Loucy (cell line): Measurements from ENCODE around the gene ZNF804A.

Source experiments
- H2AFZ ChIP-seq: fragments of 200-600 bp; sonication (generic); 2 replicates; pipeline ENCODE4 v1.6.0; 2016; ENCODE audit warnings: antibody characterized with exemption, mild to moderate bottlenecking, low read length, moderate library complexity
- H3F3A ChIP-seq: fragments of 200-600 bp; 2 replicates; pipeline ENCODE4 v1.6.0; 2016; ENCODE audit warnings: antibody characterized with exemption, low read depth, mild to moderate bottlenecking
- H3K27me3 ChIP-seq: fragments of 200-600 bp; sonication (generic); 2 replicates; pipeline ENCODE4 v1.6.1; 2014; ENCODE audit warnings: low read length, mild to moderate bottlenecking; ENCODE audit not compliant: insufficient read depth, poor library complexity, severe bottlenecking
- H3K36me3 ChIP-seq: fragments of 200-600 bp; sonication (generic); 2 replicates; pipeline ENCODE4 v1.6.1; 2016; ENCODE audit warnings: low read length; ENCODE audit not compliant: insufficient read depth
- H3K4me1 ChIP-seq: fragments of 200-600 bp; sonication (generic); 2 replicates; pipeline ENCODE4 v1.5.1; 2014; ENCODE audit warnings: low read length, mild to moderate bottlenecking; ENCODE audit not compliant: insufficient read depth, poor library complexity, severe bottlenecking
- H3K4me2 ChIP-seq: fragments of 200-600 bp; sonication (generic); 2 replicates; pipeline ENCODE4 v1.6.0; 2014; ENCODE audit warnings: antibody characterized with exemption, low read length, low read depth, mild to moderate bottlenecking; ENCODE audit not compliant: poor library complexity, severe bottlenecking
- H3K4me3 ChIP-seq: fragments of 200-600 bp; sonication (generic); 2 replicates; pipeline ENCODE4 v1.5.1; 2014; ENCODE audit warnings: low read length, mild to moderate bottlenecking, mixed read lengths; ENCODE audit not compliant: poor library complexity, severe bottlenecking
- H3K79me2 ChIP-seq: fragments of 200-600 bp; sonication (generic); 2 replicates; pipeline ENCODE4 v1.6.1; 2014; ENCODE audit warnings: low read length; ENCODE audit not compliant: insufficient read depth
- H3K9ac ChIP-seq: fragments of 200-600 bp; sonication (generic); 2 replicates; pipeline ENCODE4 v1.6.0; 2014; ENCODE audit warnings: mild to moderate bottlenecking, low read depth, low read length, moderate library complexity; ENCODE audit not compliant: poor library complexity, severe bottlenecking
- H3K9me2 ChIP-seq: fragments of 200-600 bp; sonication (generic); replicated peaks from 2 replicates; pipeline ENCODE4 v1.6.1; 2016; ENCODE audit warnings: low read depth, low read length, mixed read lengths
- H3K9me3 ChIP-seq: fragments of 200-600 bp; sonication (generic); 2 replicates; pipeline ENCODE4 v1.6.1; 2014; ENCODE audit warnings: mild to moderate bottlenecking, antibody characterized with exemption, low read length, low read depth; ENCODE audit not compliant: insufficient read depth
- H4K20me1 ChIP-seq: fragments of 200-600 bp; sonication (generic); 2 replicates; pipeline ENCODE4 v1.6.0; 2014; ENCODE audit warnings: antibody characterized with exemption, low read length, mild to moderate bottlenecking; ENCODE audit not compliant: insufficient read depth, poor library complexity, severe bottlenecking
- EZH2phosphoT487 ChIP-seq: fragments of 200-600 bp; IDR thresholded peaks from 2 replicates; pipeline ENCODE4 v1.6.1; 2018; ENCODE audit warnings: antibody characterized with exemption, mild to moderate bottlenecking, moderate library complexity, borderline replicate concordance
- TF ChIP-seq, protein P1 (sequence below): fragments of 200-600 bp; sonication (generic); conservative IDR thresholded peaks from 2 replicates; pipeline ENCODE4 v1.5.1; 2014; ENCODE audit warnings: mild to moderate bottlenecking, antibody characterized with exemption, low read length

The ZNF804A gene

DNA sequence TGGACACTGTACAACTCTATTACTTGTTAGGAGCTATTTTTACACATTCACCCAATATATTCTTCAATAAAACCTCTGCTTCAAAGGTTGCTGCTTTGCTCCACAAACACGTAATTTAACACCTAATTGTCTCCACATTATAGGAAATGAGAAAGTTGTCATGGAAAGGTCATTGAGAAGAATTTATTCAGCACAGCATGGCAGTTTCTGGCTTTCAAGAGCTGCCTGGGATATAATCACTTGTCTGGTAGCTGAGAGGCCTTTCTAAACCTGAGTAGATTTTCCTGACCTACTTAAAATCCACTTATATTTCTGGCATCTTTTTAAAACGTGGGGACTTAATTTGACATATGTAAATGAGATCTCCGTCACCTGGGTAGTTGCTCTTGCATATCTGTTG lies 216.1 kb downstream of the ZNF804A start:
- no peaks in the 10 kb centered on the region for H3K9me3 ChIP-seq
- no peak overlapping the region for H3K4me2 ChIP-seq
- H2AFZ ChIP-seq: no peak overlapping the region
- no peaks in the 10 kb centered on the region for H3K4me1 ChIP-seq
- no peaks in the 10 kb centered on the region for H3K36me3 ChIP-seq
- no peaks in the 10 kb centered on the region for H3F3A ChIP-seq
- no peaks in the 10 kb centered on the region for H3K79me2 ChIP-seq
- H3K27me3 ChIP-seq: no peaks in the 10 kb centered on the region
- H4K20me1 ChIP-seq: no peaks in the 10 kb centered on the region
- H3K4me3 ChIP-seq: no peak overlapping the region
- H3K9me2 ChIP-seq: no peaks in the 10 kb centered on the region
- no peak overlapping the region for H3K9ac ChIP-seq
- no peak for TF ChIP-seq EZH2phosphoT487
- TF ChIP-seq, protein P1, sequence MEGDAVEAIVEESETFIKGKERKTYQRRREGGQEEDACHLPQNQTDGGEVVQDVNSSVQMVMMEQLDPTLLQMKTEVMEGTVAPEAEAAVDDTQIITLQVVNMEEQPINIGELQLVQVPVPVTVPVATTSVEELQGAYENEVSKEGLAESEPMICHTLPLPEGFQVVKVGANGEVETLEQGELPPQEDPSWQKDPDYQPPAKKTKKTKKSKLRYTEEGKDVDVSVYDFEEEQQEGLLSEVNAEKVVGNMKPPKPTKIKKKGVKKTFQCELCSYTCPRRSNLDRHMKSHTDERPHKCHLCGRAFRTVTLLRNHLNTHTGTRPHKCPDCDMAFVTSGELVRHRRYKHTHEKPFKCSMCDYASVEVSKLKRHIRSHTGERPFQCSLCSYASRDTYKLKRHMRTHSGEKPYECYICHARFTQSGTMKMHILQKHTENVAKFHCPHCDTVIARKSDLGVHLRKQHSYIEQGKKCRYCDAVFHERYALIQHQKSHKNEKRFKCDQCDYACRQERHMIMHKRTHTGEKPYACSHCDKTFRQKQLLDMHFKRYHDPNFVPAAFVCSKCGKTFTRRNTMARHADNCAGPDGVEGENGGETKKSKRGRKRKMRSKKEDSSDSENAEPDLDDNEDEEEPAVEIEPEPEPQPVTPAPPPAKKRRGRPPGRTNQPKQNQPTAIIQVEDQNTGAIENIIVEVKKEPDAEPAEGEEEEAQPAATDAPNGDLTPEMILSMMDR: no peak

DNA sequence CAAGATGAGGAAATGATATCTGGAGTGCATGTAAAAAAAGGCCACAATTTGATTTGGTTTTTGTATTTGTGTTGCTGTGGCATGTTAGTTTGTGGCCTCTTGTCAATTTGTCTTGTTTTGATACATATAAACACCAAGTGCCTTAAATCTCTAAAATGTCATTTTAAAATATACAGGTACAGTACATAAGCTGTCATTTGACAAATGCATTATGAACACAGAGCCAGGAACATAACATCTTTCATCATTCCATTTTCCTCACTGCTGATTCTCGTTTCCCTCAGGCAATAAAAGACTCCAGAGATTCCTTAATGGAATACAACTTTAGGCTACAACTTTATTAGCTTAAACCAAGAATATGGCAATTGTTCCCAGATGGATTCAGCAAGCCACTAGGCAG lies 217.5 kb downstream of the ZNF804A start:
- no peaks in the 10 kb centered on the region for H3K36me3 ChIP-seq
- H2AFZ ChIP-seq: no peak overlapping the region
- TF ChIP-seq EZH2phosphoT487: no peak
- TF ChIP-seq, protein P1: no peak
- no peaks in the 10 kb centered on the region for H3K4me1 ChIP-seq
- H3K27me3 ChIP-seq: no peaks in the 10 kb centered on the region
- H3K79me2 ChIP-seq: no peaks in the 10 kb centered on the region
- no peak overlapping the region for H3K4me2 ChIP-seq
- no peak overlapping the region for H3K9ac ChIP-seq
- H3F3A ChIP-seq: no peaks in the 10 kb centered on the region
- H3K4me3 ChIP-seq: no peak overlapping the region
- no peaks in the 10 kb centered on the region for H3K9me3 ChIP-seq
- no peaks in the 10 kb centered on the region for H4K20me1 ChIP-seq
- no peaks in the 10 kb centered on the region for H3K9me2 ChIP-seq

DNA sequence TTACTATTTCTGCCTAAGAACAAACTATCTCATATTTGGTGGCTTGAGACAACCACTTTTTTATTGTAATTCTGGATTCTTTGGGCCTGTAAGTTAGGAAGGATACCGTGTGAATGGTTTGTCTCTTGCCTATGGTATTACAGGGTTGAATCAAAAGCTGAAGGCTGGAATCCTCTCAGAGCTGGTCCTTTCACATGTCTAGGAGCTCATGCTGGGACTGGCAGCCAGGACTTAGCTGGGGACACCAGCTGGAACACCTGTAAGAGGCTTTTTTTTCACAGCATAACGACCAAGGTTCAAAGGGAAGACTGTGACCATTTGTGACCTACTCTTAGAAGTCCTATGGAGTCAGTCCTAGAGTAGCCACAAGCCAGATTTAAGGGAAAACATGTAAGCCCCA lies 226.3 kb downstream of the ZNF804A start:
- no peaks in the 10 kb centered on the region for H3K4me1 ChIP-seq
- no peak overlapping the region for H3K9ac ChIP-seq
- H3K9me3 ChIP-seq: no peaks in the 10 kb centered on the region
- no peak overlapping the region for H3K4me3 ChIP-seq
- no peaks in the 10 kb centered on the region for H3K27me3 ChIP-seq
- no peaks in the 10 kb centered on the region for H3K9me2 ChIP-seq
- no peaks in the 10 kb centered on the region for H3K36me3 ChIP-seq
- H3K4me2 ChIP-seq: no peak overlapping the region
- TF ChIP-seq, protein P1: no peak
- TF ChIP-seq EZH2phosphoT487: no peak
- H3K79me2 ChIP-seq: no peaks in the 10 kb centered on the region
- H4K20me1 ChIP-seq: no peaks in the 10 kb centered on the region
- H2AFZ ChIP-seq: no peak overlapping the region
- no peaks in the 10 kb centered on the region for H3F3A ChIP-seq
